Activated CD4-positive, alpha-beta T cell treated with anti-CD3 and anti-CD28 coated beads, Interleukin-2, amount 50 U/mL, for 1 hour (primary cell): ENCODE measurements around the gene PPP6C.
"Not testable (repeated sequence)": the region's sequence is repeated elsewhere in the genome, so short reads cannot be mapped to it uniquely, and the experiment has no call there.

Experiments used
- DNase-seq: peaks from one replicate; pipeline ENCODE4 v3.0.0-alpha.2; 2020

The PPP6C gene

DNA sequence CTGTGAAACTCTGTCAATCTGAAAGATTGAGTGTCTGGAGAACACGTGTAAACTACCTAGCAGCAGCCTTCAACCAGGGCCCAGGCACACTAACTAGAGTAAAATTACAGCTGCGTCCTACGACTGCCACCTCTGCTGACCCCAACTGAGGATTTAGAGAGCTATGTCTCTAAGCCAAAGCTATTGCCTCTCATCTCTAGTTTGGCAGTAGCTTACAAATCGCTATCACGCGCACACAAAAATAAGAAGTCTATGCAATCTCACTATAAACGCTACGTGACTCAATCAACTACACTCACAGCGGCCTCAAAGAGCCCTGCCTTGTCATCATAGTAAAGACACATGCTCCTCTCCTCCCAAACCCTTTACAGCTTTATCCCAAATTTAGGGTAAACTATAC is 8.7 kb downstream of the PPP6C start:
- DNase-seq: no peak

GRCh38 chr9:125179776-125180175 is 9.8 kb downstream of the PPP6C start:
- DNase-seq: not testable (repeated sequence)

DNA sequence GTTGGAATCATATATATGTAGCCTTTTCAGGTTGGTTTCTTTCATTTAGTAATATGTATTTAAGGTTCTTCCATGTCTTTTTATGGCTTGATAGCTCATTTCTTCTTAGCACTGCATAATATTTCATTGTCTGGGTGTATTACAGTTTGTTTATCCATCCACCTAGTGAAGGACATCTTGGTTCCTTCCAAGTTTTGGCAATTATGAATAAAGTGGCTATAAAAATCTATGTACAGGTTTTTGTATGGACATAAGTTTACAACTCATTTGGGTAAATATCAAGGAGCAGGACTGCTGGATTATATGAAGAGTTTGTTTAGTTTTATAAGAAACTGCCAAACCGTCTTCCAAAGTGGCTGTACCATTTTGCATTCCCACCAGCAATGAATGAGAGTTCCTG is 11.7 kb downstream of the PPP6C start:
- no peak for DNase-seq

GRCh38 chr9:125176636-125177035 is 13.0 kb downstream of the PPP6C start:
- no peak for DNase-seq

DNA sequence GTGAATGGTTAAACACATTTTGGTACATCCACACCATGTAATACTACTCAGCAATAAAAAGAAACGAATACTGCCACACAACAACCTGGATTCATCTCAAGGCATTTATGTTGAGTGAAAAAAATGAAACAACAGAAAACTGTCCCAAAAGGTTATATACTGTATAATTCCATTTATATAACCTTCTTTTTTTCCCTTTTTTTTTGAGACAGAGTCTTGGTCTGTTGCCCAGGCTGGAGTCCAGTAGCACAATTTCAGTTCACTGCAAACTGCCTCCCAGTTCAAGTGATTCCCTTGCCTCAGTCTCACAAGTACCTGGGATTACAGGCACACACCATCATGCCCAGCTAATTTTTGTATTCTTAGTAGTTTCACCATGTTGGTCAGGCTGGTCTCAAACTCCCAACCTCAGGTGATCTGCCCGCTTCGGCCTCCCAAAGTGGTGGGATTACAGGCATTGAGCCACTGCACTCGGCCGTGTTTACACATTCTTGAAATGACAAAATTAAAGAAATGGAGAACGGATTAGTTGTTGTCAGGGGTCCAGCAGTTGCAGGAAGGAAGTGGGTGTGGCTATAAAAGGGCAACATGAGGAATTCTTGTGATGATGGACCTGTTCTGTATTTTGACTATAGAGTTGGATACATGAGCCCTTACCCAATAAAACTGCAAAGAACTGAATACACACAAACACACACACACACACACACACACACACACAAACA is 17.4 kb downstream of the PPP6C start:
- no peak for DNase-seq

GRCh38 chr9:125169895-125170294 is 19.7 kb downstream of the PPP6C start:
- DNase-seq: no peak

DNA sequence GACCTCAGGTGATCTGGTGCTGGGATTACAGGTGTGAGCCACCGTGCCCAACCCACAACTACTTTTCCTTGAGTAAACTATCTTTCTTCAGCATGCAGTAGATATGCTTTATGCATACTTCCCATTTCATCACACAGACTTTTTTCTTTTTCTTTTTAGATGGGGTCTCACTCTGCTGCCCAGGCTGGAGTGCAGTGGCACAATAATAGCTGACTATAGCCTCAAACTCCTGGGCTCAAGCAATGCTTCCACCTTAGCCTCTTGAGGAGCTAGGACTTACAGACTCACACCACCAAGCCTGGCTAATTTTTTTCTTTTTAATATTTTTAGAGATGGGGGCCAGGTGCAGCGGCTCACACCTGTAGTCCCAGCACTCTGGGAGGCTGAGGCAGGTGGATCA is 22.8 kb downstream of the PPP6C start:
- no peak for DNase-seq

GRCh38 chr9:125162891-125163290 is 26.7 kb downstream of the PPP6C start:
- not testable (repeated sequence) for DNase-seq

DNA sequence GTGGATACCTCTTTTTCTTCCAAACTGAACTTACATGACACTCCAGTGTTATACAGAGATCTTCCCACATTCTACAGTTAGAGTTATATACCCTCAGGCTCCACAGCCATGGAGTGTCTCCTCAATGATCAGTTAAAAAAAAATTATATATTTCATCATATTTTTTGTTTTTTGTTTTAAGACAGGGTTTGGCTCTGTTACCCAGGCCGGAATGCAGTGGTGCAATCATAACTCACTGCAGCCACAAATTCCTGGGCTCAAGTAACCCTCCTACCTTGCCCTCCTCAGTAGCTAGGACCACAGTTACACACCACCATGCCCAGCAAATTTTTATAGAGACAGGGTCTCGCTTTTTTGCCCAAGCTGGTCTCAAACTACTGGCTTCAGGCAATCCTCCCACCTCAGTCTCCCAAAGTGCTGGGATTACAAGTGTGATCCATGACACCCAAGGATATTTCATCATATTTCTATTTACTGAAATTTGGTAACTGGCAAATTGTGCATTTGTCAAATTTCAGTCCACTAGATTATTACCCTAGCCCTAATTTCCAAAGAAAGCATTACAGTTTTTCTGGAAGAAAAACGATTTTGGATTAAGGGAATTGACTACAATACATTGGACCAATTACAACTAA is 28.2 kb downstream of the PPP6C start:
- DNase-seq: no peak

DNA sequence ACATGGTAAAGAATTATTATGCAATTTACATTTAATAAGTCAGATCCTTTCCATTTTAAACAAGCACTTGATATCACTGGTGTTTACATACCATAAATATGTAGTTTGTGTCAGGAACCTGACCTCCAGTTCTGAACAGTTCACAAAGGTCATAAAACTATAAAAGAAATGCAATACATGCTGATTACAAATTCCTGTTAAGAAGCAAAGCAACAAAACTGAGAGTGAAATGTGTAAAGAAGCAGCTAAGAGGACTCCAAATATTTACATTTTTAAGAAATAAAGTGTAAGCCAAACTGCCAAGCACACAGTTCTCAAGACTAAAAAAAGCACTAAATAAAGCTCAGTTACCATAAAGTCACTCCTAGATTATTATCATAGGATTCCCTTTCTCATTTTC is 28.9 kb downstream of the PPP6C start:
- no peak for DNase-seq

- DNase-seq: no peak
These were observed 33.1 kb downstream of the PPP6C start for GRCh38 chr9:125156551-125156950.

DNA sequence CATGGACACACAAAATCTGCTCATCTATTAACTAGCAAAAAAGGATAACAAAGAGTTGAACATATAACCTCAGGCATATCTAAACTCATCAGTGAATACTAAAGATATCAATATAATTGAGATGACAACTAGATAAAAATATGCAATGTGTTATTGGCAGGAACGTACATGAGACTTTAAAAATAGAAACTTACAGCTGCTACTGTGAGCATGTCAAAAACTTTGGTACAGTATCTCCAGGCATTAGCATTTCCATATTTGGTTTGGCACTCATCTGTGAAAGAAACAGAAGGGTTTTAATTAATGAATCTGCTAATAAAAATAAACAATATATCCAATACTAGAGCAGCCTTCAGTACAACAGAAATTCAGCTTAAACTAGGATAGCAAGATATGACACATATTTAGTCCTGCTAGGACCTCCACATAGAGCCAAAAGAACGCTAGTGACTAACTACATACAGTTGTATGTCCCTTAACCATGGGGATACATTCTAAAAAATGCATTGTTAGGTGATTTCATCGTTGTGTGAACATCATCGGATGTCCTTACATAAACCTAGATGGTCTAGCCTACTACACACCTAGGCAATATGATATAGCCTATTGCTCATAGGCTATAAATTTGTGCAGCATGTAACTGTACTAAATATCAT is 35.8 kb downstream of the PPP6C start:
- DNase-seq: no peak

DNA sequence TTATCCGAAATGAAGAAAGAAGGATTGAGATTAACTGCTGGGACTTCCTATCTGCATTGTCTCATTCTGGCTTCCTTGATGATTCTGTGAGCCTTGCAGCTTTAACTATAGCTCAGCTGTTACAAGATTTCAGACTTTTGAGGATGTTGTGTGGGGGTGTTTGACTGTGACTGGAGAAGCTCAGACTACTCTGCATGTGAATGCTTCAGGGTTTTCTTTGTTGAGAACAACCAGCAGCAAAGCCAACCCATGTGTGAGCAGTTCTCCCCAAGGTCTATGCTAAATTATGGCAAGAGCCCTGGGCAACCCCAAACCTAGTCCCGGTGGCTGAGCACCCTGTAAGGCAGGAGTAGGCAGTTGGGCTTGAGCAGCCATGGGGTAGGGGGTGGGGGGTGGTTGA is 37.9 kb downstream of the PPP6C start:
- no peak for DNase-seq

- DNase-seq: no peak
These were observed 39.0 kb downstream of the PPP6C start for GRCh38 chr9:125150349-125151245.

- DNase-seq: no peak
These were observed 42.1 kb downstream of the PPP6C start for GRCh38 chr9:125147401-125147951.

DNA sequence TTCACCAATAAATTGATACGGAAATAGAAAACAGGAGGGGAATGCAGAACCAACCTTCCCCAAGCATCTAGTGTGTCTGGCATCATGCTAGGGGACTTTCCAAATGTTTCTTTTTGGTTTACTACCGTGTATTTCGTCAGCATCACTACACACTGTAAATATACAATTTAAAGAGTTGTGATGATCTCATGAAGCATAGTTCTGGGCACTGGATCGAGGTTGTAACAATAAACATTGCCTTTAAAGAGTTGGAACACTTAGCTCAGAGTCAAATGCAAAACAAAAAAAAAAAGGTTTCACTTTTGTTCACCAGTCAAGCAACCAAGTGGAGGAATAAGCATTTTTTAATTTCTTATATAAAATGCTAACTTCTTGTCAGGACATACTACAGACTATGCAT is 43.4 kb downstream of the PPP6C start:
- no peak for DNase-seq

DNA sequence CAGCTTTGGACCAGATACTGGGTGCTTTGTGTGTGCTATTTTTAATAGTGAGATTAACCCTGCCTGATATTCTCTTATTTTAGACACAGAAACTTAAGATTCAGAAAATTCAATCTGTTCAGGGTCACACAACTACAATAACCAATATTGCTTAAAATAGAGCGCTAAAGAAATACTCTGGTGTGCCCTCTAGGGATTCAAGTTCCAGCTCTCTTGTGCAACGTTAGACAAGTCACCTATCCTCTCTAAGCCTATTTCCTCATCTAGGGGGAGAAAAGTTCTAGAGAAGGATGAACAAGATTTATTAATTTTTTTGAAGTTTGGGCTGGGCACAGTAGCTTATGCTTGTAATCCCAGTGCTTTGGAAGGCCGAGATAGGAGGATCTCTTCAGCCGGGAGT is 44.2 kb downstream of the PPP6C start:
- DNase-seq: no peak

DNA sequence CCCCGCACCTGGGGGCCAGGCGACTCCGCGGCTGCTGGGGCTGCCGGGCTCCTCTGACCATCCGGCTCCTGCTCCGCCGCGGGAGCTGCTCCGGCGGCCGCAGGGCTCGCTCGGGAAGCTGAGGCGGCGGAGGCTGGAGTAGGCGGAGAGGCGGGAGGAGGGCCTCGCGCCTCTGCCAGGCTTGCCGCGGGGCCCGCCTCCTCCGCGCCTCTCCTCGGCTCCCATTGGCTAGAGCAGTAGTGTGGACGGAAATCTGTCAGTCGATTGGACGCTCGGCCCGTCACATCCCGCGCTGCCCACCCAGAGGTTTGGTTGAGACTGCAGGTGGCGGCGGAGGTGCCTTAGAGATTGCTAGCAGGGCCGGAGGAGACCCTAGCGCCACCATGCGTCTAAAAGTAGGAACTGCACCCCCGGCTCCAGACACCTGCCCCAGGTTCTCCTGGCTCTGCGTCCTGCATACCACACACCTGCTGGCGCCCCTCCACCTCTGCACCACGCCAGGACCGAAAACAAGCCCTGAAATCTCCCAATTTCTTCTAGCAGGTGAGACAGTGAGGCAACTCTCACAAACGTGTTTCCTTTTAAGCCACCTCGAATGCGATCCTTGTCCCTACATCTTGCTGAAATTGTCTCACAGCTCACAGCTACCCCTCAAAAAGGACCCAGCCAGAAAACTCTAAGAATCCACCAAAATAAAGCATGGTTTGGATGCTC is 46.1 kb downstream of the PPP6C start, which contains the start of gene SCAI:
SCAI (minus strand) TSS at position 152 of the 714 bp plus-strand sequence; CDS start at position 61, 91 bp downstream.
- peak; percentile 98 for DNase-seq

- peak; percentile 22 for DNase-seq
These were observed 46.8 kb downstream of the PPP6C start for GRCh38 chr9:125142560-125143376.

DNA sequence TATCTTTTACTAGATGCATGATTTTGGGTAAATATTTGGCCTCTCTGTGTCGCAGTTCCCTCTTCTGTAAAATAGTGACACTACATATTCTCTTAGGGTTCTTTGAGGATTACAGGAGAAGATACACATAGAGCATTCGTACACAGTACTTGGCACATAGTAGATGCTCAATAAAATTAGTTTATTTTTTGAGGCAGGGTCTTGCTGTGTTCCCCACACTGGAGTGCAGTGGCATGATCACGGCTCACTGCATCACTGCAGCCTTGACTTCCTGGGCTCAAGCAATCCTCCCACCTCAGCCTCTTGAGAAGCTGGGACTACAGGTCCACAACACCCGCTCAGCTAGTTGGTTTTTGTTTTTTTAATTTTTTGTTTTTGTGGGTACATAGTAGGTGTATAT is 47.9 kb downstream of the PPP6C start:
- no peak for DNase-seq

- no peak for DNase-seq
These were observed 48.4 kb downstream of the PPP6C start for GRCh38 chr9:125141251-125141650.
